ENCODE results near the gene TBC1D3D.
"Not testable (repeated sequence)": the region's sequence is repeated elsewhere in the genome, so short reads cannot be mapped to it uniquely, and the experiment has no call there.

TBC1D3D gene

GRCh38 chr17:38003676-38004075 is at the start of gene TBC1D3D:
TSS of gene TBC1D3D (plus strand) at chr17:38003976. CDS start at chr17:38005561, 1,585 bp downstream.
- not testable (repeated sequence) for DNase-seq

- DNase-seq: not testable (repeated sequence)
These were observed 14.8 kb upstream of the TBC1D3D start, which contains the start of gene TBC1D3L for GRCh38 chr17:37988960-37989359. TSS of gene TBC1D3L (minus strand) at chr17:37989060. CDS start at chr17:37987520, 1,540 bp downstream.

Data from activated CD4-positive, alpha-beta T cell treated with anti-CD3 and anti-CD28 coated beads for 48 hours (primary cell).